Right atrium auricular region (tissue), 2 donors: ENCODE measurements around the gene HGF. TPM values are rescaled to one million over a fixed set of nuclear protein-coding genes. Genes with fewer than 3 reads are reported as not detected.

Experiments used
- DNase-seq: peaks from one replicate; pipeline ENCODE4 v3.0.0-alpha.2; 2019; ENCODE audit warnings: low spot score
- H3K27ac ChIP-seq, 2 donors: fragments of 200-600 bp; sonication (generic); 1 replicate in 1 of 2; 2 replicates in 1 of 2; pipeline ENCODE4 v1.5.1; 2016 to 2019
- H3K27me3 ChIP-seq, 2 donors: fragments of 200-600 bp; sonication (generic); one replicate each; pipeline versions ENCODE4 v1.5.1 to v1.6.0; 2017 to 2019
- H3K36me3 ChIP-seq: fragments of 200-600 bp; sonication (generic); one replicate; pipeline ENCODE4 v1.5.1; 2016
- H3K4me1 ChIP-seq, 2 donors: fragments of 200-600 bp; sonication (generic); one replicate each; pipeline versions ENCODE4 v1.5.1 to v1.6.0; 2017 to 2019
- H3K4me3 ChIP-seq, 2 donors: fragments of 200-600 bp; sonication (generic); 1 replicate in 1 of 2; 2 replicates in 1 of 2; pipeline ENCODE4 v1.5.1; 2017 to 2019; ENCODE audit warnings: mild to moderate bottlenecking in 1 of 2, moderate library complexity in 1 of 2
- H3K9me3 ChIP-seq, 2 donors: fragments of 200-600 bp; sonication (generic); one replicate each; pipeline ENCODE4 v1.5.1; 2019
- CTCF ChIP-seq, 2 donors: fragments of 200-600 bp; sonication (generic); IDR thresholded peaks; one replicate each; pipeline ENCODE4 v1.5.1; 2019; ENCODE audit warnings: antibody characterized with exemption in 2 of 2
- total RNA-seq, 2 donors: library from RNA; depleted of rRNA; stranded (reverse); fragments of >200 nt; gene quantifications; one replicate each; pipeline ENCODE4 v1.1.0, GENCODE V29; 2016

The HGF gene
- total RNA-seq, 2 donors from 2014 or later: 2.1 to 3.5 TPM

GRCh38 chr7:81704595-81704994 lies 65.3 kb downstream of the HGF start:
- no peak overlapping the region for H3K4me3 ChIP-seq
- no peaks in the 10 kb centered on the region for H3K9me3 ChIP-seq
- H3K27me3 ChIP-seq: no peaks in the 10 kb centered on the region
- DNase-seq: no peak
- H3K27ac ChIP-seq: no peak overlapping the region
- H3K36me3 ChIP-seq: peaks cover 3% of the 10 kb centered on the region
- no peaks in the 10 kb centered on the region for H3K4me1 ChIP-seq
- no peak for TF ChIP-seq CTCF (IDR thresholded peaks at IDR 0.05)

GRCh38 chr7:81698965-81699364 lies 70.9 kb downstream of the HGF start:
- no peaks in the 10 kb centered on the region for H3K4me1 ChIP-seq
- H3K27ac ChIP-seq: no peak overlapping the region
- no peaks in the 10 kb centered on the region for H3K36me3 ChIP-seq
- no peaks in the 10 kb centered on the region for H3K27me3 ChIP-seq
- no peaks in the 10 kb centered on the region for H3K9me3 ChIP-seq
- no peak overlapping the region for H3K4me3 ChIP-seq
- no peak for DNase-seq
- TF ChIP-seq CTCF (IDR thresholded peaks at IDR 0.05): no peak

GRCh38 chr7:81694711-81695110 lies 75.1 kb downstream of the HGF start:
- no peaks in the 10 kb centered on the region for H3K36me3 ChIP-seq
- no peak overlapping the region for H3K4me3 ChIP-seq
- TF ChIP-seq CTCF (IDR thresholded peaks at IDR 0.05): no peak
- H3K4me1 ChIP-seq: no peaks in the 10 kb centered on the region
- no peaks in the 10 kb centered on the region for H3K9me3 ChIP-seq
- H3K27me3 ChIP-seq: no peaks in the 10 kb centered on the region
- H3K27ac ChIP-seq: no peak overlapping the region
- no peak for DNase-seq

- Histone ChIP-seq H3K4me1 (no peaks in the 10 kb centered on the region), H3K36me3 (no peaks in the 10 kb centered on the region), H3K4me3 (no peak overlapping the region), H3K27ac (no peak overlapping the region), H3K27me3 (no peaks in the 10 kb centered on the region), H3K9me3 (no peaks in the 10 kb centered on the region)
- DNase-seq: no peak
- TF ChIP-seq CTCF (IDR thresholded peaks at IDR 0.05): no peak
Observed at GRCh38 chr7:81693894-81694293, 76.0 kb downstream of the HGF start.

GRCh38 chr7:81693080-81693479 lies 76.8 kb downstream of the HGF start:
- Histone ChIP-seq H3K4me3 (no peak overlapping the region), H3K9me3 (no peaks in the 10 kb centered on the region), H3K27me3 (no peaks in the 10 kb centered on the region), H3K4me1 (no peaks in the 10 kb centered on the region), H3K36me3 (no peaks in the 10 kb centered on the region), H3K27ac (no peak overlapping the region)
- DNase-seq: no peak
- TF ChIP-seq CTCF (IDR thresholded peaks at IDR 0.05): no peak

GRCh38 chr7:81692146-81692905 lies 77.5 kb downstream of the HGF start:
- no peak for TF ChIP-seq CTCF (IDR thresholded peaks at IDR 0.05)
- Histone ChIP-seq H3K27ac (no peak overlapping the region), H3K9me3 (no peaks in the 10 kb centered on the region), H3K36me3 (no peaks in the 10 kb centered on the region), H3K27me3 (no peaks in the 10 kb centered on the region), H3K4me3 (no peak overlapping the region), H3K4me1 (no peaks in the 10 kb centered on the region)
- DNase-seq: no peak
